Duodenal mucosa (tissue), 2 donors: ENCODE results near the gene SPSB1.

ENCODE experiments used
- H3K27ac ChIP-seq: one replicate; pipeline ENCODE4 v1.7.0; 2013; ENCODE audit warnings: low read depth, low read length
- H3K27me3 ChIP-seq, 2 donors: one replicate each; pipeline ENCODE4 v1.7.0; 2013; ENCODE audit warnings: low read length in 2 of 2, control low read depth in 1 of 2; ENCODE audit not compliant: insufficient read depth in 2 of 2, control insufficient read depth in 1 of 2
- H3K36me3 ChIP-seq, 2 donors: one replicate each; pipeline ENCODE4 v1.7.0; 2013; ENCODE audit warnings: low read length in 2 of 2, control low read depth in 1 of 2; ENCODE audit not compliant: insufficient read depth in 2 of 2, control insufficient read depth in 1 of 2
- H3K4me1 ChIP-seq, 2 donors: one replicate each; pipeline ENCODE4 v1.7.0; 2013; ENCODE audit warnings: low read length in 2 of 2, control low read depth in 1 of 2; ENCODE audit not compliant: insufficient read depth in 2 of 2, control insufficient read depth in 1 of 2
- H3K4me3 ChIP-seq, 2 donors: one replicate each; pipeline ENCODE4 v1.7.0; 2013; ENCODE audit warnings: low read length in 2 of 2, low read depth in 1 of 2
- H3K9ac ChIP-seq, 2 donors: one replicate each; pipeline ENCODE4 v1.7.0; 2013; ENCODE audit warnings: low read length in 2 of 2, low read depth in 1 of 2
- H3K9me3 ChIP-seq, 2 donors: one replicate each; pipeline ENCODE4 v1.7.0; 2013; ENCODE audit warnings: low read length in 2 of 2, control low read depth in 1 of 2; ENCODE audit not compliant: control insufficient read depth in 1 of 2

SPSB1 gene

DNA sequence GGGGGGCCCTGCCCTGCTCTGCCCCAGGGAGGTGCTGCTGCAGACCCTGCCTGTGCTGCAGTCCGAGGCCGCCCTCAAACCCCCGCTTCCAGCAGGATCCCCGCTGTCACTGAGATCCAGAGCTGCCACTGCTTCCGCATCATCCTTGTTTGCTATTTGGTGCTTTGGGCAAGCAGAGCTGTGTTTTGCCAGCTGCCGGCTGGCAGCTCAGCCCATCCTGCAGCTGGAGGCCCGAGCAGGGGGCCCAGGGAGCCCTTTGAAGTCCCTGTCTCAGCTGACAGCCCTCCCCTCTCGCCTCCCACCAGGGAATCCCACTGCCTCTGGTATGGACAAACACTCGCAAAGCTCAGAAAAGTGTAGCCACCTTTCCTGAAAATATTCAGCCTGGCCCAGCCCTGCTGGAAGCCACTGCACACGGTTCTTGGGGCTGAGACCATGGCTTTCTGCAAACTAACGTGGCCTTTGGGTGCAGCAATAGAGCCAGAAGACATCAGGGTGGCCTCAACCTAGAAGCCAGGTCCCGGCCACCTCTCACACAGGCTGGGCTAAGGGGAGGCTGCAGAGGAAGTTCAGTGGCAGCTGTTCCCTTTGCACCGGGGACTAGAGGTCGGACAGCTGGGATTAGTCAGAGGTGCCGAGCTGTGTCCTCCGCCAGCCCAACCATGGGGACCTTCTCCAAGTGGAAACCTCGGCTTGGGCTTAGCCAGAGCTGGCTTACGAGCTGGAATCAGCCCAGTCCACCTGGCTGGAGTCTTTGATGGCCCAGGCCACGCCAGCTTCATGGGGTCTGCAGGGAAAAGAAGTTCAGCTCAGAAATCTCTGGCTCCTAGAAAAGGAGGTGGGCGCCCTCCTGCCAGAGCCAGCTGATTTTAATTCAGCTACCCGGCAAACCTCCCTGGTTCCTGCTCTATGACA, 107.1 kb downstream of the SPSB1 start:
- H3K9ac ChIP-seq: no peak overlapping the region
- H3K4me3 ChIP-seq: no peak overlapping the region
- no peak overlapping the region for H3K27ac ChIP-seq
- no peaks in the 10 kb centered on the region for H3K27me3 ChIP-seq
- H3K4me1 ChIP-seq: peaks cover 15 to 22% of the 10 kb centered on the region in 2 donors
- H3K36me3 ChIP-seq: no peaks in the 10 kb centered on the region
- peaks cover 0 to 6% of the 10 kb centered on the region in 2 donors for H3K9me3 ChIP-seq

- Histone ChIP-seq H3K4me1 (peaks cover 15 to 22% of the 10 kb centered on the region in 2 donors), H3K27me3 (no peaks in the 10 kb centered on the region), H3K4me3 (no peak overlapping the region), H3K36me3 (no peaks in the 10 kb centered on the region), H3K9me3 (no peaks in the 10 kb centered on the region), H3K27ac (no peak overlapping the region), H3K9ac (no peak overlapping the region)
Observed at GRCh38 chr1:9400425-9401079, 107.9 kb downstream of the SPSB1 start.

GRCh38 chr1:9401080-9401453, 108.4 kb downstream of the SPSB1 start:
- no peak overlapping the region for H3K9ac ChIP-seq

DNA sequence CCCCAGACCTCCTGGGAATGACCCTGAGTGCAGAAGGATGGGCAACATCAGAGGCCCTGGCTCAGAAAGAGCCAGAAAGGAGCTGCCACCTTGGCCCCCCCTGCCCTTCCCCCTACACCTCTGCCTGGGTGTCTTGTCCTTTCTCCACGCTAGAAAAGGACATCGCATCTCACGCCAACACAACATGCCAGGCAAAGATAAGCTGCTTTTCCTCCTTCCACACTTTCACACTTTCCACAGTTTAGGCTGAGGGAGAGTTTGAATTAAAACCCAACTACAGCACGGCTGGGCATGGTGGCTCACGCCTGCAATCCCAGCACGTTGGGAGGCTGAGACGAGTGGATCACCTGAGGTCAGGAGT, 109.5 kb downstream of the SPSB1 start:
- Histone ChIP-seq H3K27me3 (no peaks in the 10 kb centered on the region), H3K9ac (no peak overlapping the region), H3K4me1 (peaks cover 15 to 22% of the 10 kb centered on the region in 2 donors), H3K9me3 (no peaks in the 10 kb centered on the region), H3K27ac (no peak overlapping the region), H3K4me3 (no peak overlapping the region), H3K36me3 (no peaks in the 10 kb centered on the region)

More at GRCh38 chr1:9401080-9401453, 108.4 kb downstream of the SPSB1 start:
- no peaks in the 10 kb centered on the region for H3K27me3 ChIP-seq
- H3K36me3 ChIP-seq: no peaks in the 10 kb centered on the region
- no peaks in the 10 kb centered on the region for H3K9me3 ChIP-seq
- H3K27ac ChIP-seq: no peak overlapping the region
- no peak overlapping the region for H3K4me3 ChIP-seq
- H3K4me1 ChIP-seq: peaks cover 15 to 22% of the 10 kb centered on the region in 2 donors

DNA sequence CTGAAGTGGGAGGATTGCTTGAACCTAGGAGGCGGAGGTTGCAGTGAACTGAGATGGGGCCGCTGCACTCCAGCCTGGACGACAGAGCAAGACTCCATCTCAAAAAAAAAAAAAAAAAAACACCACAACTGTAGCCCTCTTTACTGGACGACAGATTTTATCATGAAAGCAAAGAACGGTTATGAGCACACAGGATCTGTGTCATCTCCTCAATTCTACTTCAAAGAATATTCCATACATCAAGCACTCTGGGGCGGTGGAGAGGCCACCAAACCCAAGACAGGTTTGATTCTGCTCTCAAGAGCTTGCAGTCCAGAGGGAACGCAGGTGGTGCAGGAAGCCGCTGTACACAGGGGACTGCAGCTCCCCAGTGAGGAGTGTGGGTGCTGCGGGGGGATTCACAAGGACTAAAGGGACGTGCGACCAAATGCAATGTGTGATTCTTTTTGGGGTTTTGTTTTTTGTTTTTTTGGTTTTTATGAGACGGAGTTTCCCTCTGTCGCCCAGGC, 110.1 kb downstream of the SPSB1 start:
- H3K27ac ChIP-seq: no peak overlapping the region
- H3K36me3 ChIP-seq: no peaks in the 10 kb centered on the region
- peaks cover 15 to 22% of the 10 kb centered on the region in 2 donors for H3K4me1 ChIP-seq
- H3K4me3 ChIP-seq: no peak overlapping the region
- no peak overlapping the region for H3K9ac ChIP-seq
- no peaks in the 10 kb centered on the region for H3K27me3 ChIP-seq
- no peaks in the 10 kb centered on the region for H3K9me3 ChIP-seq

- H3K9me3 ChIP-seq: no peaks in the 10 kb centered on the region
- H3K36me3 ChIP-seq: no peaks in the 10 kb centered on the region
- H3K4me3 ChIP-seq: no peak overlapping the region
- peaks cover 15 to 21% of the 10 kb centered on the region in 2 donors for H3K4me1 ChIP-seq
- H3K27ac ChIP-seq: no peak overlapping the region
- no peak overlapping the region for H3K9ac ChIP-seq
- no peaks in the 10 kb centered on the region for H3K27me3 ChIP-seq
Observed at GRCh38 chr1:9404117-9404914, 111.6 kb downstream of the SPSB1 start.

DNA sequence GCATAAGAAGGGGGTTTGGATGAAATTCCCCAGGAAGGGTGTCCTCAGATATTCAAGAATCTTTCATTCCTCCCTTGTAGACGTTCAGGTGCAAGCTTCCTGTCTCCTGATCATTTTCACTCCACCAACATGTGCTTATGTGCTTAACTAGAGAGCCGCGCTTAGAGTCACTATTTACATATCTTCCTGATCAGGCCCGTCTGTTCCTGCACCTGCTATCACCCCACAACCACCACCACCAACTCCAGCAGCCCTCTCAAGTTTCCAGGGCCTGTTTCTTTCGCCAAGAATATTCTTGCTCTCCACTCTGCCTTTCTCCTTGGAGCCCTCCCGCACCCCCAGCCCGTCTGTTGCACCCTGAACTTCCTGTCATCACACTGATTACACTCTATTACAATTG, 113.4 kb downstream of the SPSB1 start:
- Histone ChIP-seq H3K27ac (no peak overlapping the region), H3K4me1 (peaks cover 6 to 11% of the 10 kb centered on the region in 2 donors), H3K9ac (no peak overlapping the region), H3K4me3 (no peak overlapping the region), H3K36me3 (no peaks in the 10 kb centered on the region), H3K27me3 (no peaks in the 10 kb centered on the region), H3K9me3 (no peaks in the 10 kb centered on the region)

GRCh38 chr1:9410737-9411297, 118.1 kb downstream of the SPSB1 start:
- Histone ChIP-seq H3K27ac (no peak overlapping the region), H3K9ac (peak overlapping the region in 1 of 2 donors; percentile 4), H3K4me3 (no peak overlapping the region)

DNA sequence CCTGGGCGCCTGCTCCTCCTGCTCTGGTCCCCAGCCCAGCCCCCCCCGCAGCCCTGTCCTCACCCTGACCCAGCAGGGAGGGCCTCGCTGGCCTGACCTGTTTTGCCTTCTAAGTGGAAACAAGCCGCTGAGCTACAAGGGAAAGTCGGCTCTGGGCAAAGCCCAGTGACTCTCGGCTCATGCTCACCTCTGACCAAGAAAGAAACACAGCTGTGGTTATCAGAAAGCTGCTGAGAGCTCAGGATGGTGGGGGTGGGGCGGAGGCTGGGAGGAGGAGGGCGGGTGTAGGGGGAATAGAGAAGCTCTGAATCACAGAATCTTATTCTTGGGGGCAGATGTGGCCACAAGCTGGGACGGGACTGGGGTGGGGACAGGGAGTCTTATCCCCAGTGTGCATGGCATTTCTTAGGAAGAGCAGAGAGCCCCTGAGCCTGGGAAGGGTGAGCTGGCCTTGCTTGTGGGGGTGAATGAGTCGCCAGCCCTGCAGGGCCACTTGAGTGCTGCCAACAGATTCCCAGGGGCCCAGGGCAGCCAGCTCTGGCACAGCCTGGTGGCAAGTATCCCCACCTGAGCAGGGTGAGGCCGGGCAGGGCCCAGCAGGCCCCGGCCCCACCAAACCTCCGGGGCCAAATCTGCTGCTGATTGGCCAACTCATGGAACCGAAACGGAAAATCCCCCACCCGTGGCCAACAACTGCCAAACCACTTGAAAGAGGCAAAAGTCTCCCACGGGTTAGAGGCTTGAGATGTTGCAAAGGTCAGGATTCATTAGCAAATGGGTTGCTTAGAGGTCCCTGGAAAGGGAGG, 120.6 kb downstream of the SPSB1 start:
- Histone ChIP-seq H3K9ac (no peak overlapping the region), H3K4me1 (peaks cover 22 to 31% of the 10 kb centered on the region in 2 donors), H3K9me3 (no peaks in the 10 kb centered on the region), H3K4me3 (peak overlapping the region; percentile 7 to 35), H3K27me3 (no peaks in the 10 kb centered on the region), H3K27ac (peak overlapping the region; percentile 81), H3K36me3 (no peaks in the 10 kb centered on the region)

More at GRCh38 chr1:9410737-9411297, 118.1 kb downstream of the SPSB1 start:
- no peaks in the 10 kb centered on the region for H3K9me3 ChIP-seq
- H3K27me3 ChIP-seq: no peaks in the 10 kb centered on the region
- no peaks in the 10 kb centered on the region for H3K36me3 ChIP-seq
- peaks cover 22 to 31% of the 10 kb centered on the region in 2 donors for H3K4me1 ChIP-seq
